Neural progenitor cell (in vitro differentiated cells): ENCODE measurements around the gene DPM1. TPM values are rescaled to one million over a fixed set of nuclear protein-coding genes. Genes with fewer than 3 reads are reported as not detected.
"Not testable (repeated sequence)": the region's sequence is repeated elsewhere in the genome, so short reads cannot be mapped to it uniquely, and the experiment has no call there.

ENCODE experiments used
- DNase-seq: peaks from one replicate; pipeline ENCODE4 v3.0.0-alpha.2; 2016; ENCODE audit warnings: low spot score
- H2AFZ ChIP-seq: fragments of 200-600 bp; sonication (generic); replicated peaks from 2 replicates; pipeline ENCODE4 v1.6.1; 2016; ENCODE audit warnings: antibody characterized with exemption
- H3F3A ChIP-seq: fragments of 200-600 bp; sonication (generic); 2 replicates; pipeline ENCODE4 v1.6.1; 2016; ENCODE audit warnings: antibody characterized with exemption, low read depth
- H3K27ac ChIP-seq: fragments of 200-600 bp; sonication (generic); 2 replicates; pipeline ENCODE4 v1.5.1; 2016; ENCODE audit warnings: mild to moderate bottlenecking
- H3K27me3 ChIP-seq: fragments of 200-600 bp; sonication (generic); 2 replicates; pipeline ENCODE4 v1.6.1; 2016; ENCODE audit warnings: mild to moderate bottlenecking, moderate library complexity
- H3K36me3 ChIP-seq: fragments of 200-600 bp; sonication (generic); 2 replicates; pipeline ENCODE4 v1.5.1; 2016
- H3K4me1 ChIP-seq: fragments of 200-600 bp; sonication (generic); 2 replicates; pipeline ENCODE4 v1.6.1; 2016; ENCODE audit warnings: mixed run types
- H3K4me2 ChIP-seq: fragments of 200-600 bp; sonication (generic); 2 replicates; pipeline ENCODE4 v1.6.1; 2016
- H3K4me3 ChIP-seq: fragments of 200-600 bp; sonication (generic); 2 replicates; pipeline ENCODE4 v1.5.1; 2016
- H3K79me2 ChIP-seq: fragments of 200-600 bp; sonication (generic); 2 replicates; pipeline ENCODE4 v1.6.1; 2016; ENCODE audit warnings: low read depth
- H3K9ac ChIP-seq: fragments of 200-600 bp; sonication (generic); 2 replicates; pipeline ENCODE4 v1.6.1; 2016
- H3K9me3 ChIP-seq: fragments of 200-600 bp; sonication (generic); 2 replicates; pipeline ENCODE4 v1.5.1; 2016; ENCODE audit warnings: low read depth
- H4K20me1 ChIP-seq: fragments of 200-600 bp; sonication (generic); 2 replicates; pipeline ENCODE4 v1.6.1; 2016; ENCODE audit warnings: low read depth
- H3K27ac Mint-ChIP-seq: 3 replicates; pipeline ENCODE4 v1.8.0; 2021; ENCODE audit warnings: mixed read lengths
- H3K27me3 Mint-ChIP-seq: 2 replicates; pipeline ENCODE4 v1.8.0; 2022; ENCODE audit warnings: low read depth, mild to moderate bottlenecking, inconsistent platforms, moderate library complexity, mixed read lengths; ENCODE audit not compliant: insufficient read depth
- H3K36me3 Mint-ChIP-seq: 3 replicates; pipeline ENCODE4 v1.8.0; 2021; ENCODE audit warnings: mixed read lengths
- H3K4me1 Mint-ChIP-seq: 3 replicates; pipeline ENCODE4 v1.8.0; 2021; ENCODE audit warnings: mixed read lengths
- H3K4me3 Mint-ChIP-seq: 3 replicates; pipeline ENCODE4 v1.8.0; 2021; ENCODE audit warnings: mild to moderate bottlenecking, moderate library complexity, mixed read lengths
- H3K9me3 Mint-ChIP-seq: 3 replicates; pipeline ENCODE4 v1.8.0; 2020; ENCODE audit warnings: mixed read lengths
- EZH2 ChIP-seq: fragments of 200-600 bp; sonication (generic); IDR thresholded peaks from 2 replicates; pipeline ENCODE4 v1.6.1; 2017; ENCODE audit warnings: antibody characterized with exemption, mild to moderate bottlenecking, moderate library complexity
- EZH2phosphoT487 ChIP-seq: fragments of 200-600 bp; sonication (generic); IDR thresholded peaks from 2 replicates; pipeline ENCODE4 v1.6.1; 2017; ENCODE audit warnings: antibody characterized with exemption
- total RNA-seq: library from RNA; depleted of rRNA; stranded (reverse); fragments of >200 nt; gene quantifications from 2 replicates; pipeline ENCODE4 v1.2.3, GENCODE V29; 2015; ENCODE audit warnings: low replicate concordance
- TF ChIP-seq, protein P1 (sequence below): fragments of 200-600 bp; sonication (generic); IDR thresholded peaks from 2 replicates; pipeline ENCODE4 v1.5.1; 2017; ENCODE audit warnings: antibody characterized with exemption, mild to moderate bottlenecking

The DPM1 gene
- total RNA-seq, 1 donor from 2014 or later = 173 TPM

DNA sequence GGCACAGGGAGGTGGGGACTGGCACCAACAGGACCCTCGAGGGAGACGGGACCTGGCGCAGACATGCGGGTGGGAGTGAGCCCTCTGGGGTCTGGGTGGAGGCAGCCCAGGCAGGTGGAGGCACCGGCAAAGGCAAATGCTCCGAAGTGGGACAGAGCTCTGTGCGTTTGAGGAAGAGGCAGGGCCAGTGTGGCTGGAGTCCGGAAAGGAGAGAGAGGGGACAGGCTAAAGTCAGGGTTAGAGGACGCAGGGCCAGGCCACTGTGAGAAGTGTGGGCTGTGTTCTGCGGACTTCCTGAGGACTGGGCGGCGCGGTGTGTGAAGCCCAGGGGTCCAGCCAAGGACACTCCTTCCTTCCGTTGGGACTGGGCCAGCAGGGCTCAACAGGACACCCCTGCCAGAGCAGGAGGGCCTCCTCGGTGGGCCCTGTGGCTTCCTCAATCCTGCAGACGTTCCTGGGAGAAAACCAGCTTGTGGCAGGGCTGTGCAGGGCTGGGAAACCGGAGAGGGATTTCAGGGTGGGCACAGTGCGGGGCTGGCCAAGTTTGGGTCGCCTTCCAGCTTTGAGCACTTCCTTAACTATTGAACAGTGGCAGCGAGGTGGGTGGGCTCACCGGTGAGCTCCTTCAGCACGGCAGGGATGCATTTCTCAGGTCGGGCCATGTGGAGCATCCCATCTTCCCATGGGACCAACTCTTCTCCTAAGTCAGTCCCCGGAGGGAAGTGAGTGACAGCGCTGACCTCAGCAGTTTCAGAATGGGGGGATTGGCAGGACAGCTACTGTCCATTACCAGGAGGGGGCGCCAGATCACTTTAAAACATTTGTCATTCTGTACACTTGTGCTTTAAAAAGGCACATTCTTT lies 22.8 kb upstream of the DPM1 start:
- no peak overlapping the region for H3K27ac Mint-ChIP-seq
- no peak overlapping the region for H3K4me3 ChIP-seq
- H2AFZ ChIP-seq = peak overlapping the region; percentile 29
- H4K20me1 ChIP-seq = no peaks in the 10 kb centered on the region
- H3K4me2 ChIP-seq = peak overlapping the region; percentile 36
- peaks cover 6% of the 10 kb centered on the region for H3K4me1 ChIP-seq
- no peaks in the 10 kb centered on the region for H3F3A ChIP-seq
- no peak overlapping the region for H3K9ac ChIP-seq
- H3K4me3 Mint-ChIP-seq = no peak overlapping the region
- no peaks in the 10 kb centered on the region for H3K36me3 Mint-ChIP-seq
- TF ChIP-seq, protein P1, sequence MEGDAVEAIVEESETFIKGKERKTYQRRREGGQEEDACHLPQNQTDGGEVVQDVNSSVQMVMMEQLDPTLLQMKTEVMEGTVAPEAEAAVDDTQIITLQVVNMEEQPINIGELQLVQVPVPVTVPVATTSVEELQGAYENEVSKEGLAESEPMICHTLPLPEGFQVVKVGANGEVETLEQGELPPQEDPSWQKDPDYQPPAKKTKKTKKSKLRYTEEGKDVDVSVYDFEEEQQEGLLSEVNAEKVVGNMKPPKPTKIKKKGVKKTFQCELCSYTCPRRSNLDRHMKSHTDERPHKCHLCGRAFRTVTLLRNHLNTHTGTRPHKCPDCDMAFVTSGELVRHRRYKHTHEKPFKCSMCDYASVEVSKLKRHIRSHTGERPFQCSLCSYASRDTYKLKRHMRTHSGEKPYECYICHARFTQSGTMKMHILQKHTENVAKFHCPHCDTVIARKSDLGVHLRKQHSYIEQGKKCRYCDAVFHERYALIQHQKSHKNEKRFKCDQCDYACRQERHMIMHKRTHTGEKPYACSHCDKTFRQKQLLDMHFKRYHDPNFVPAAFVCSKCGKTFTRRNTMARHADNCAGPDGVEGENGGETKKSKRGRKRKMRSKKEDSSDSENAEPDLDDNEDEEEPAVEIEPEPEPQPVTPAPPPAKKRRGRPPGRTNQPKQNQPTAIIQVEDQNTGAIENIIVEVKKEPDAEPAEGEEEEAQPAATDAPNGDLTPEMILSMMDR = peak; percentile 97
- TF ChIP-seq EZH2phosphoT487 = no peak
- H3K79me2 ChIP-seq = no peaks in the 10 kb centered on the region
- H3K27me3 Mint-ChIP-seq = peaks cover 10% of the 10 kb centered on the region
- H3K36me3 ChIP-seq = no peaks in the 10 kb centered on the region
- peaks cover 10% of the 10 kb centered on the region for H3K4me1 Mint-ChIP-seq
- H3K9me3 ChIP-seq = no peaks in the 10 kb centered on the region
- H3K27me3 ChIP-seq = no peaks in the 10 kb centered on the region
- H3K27ac ChIP-seq = no peak overlapping the region
- peak; percentile 90 for DNase-seq
- no peaks in the 10 kb centered on the region for H3K9me3 Mint-ChIP-seq

- no peak overlapping the region for H3K4me3 Mint-ChIP-seq
- Histone ChIP-seq H3K4me2 (no peak overlapping the region), H3K36me3 (no peaks in the 10 kb centered on the region), H3K79me2 (no peaks in the 10 kb centered on the region), H2AFZ (no peak overlapping the region), H3K27ac (no peak overlapping the region), H3K4me3 (no peak overlapping the region), H3F3A (no peaks in the 10 kb centered on the region), H4K20me1 (no peaks in the 10 kb centered on the region), H3K9me3 (no peaks in the 10 kb centered on the region), H3K27me3 (no peaks in the 10 kb centered on the region), H3K9ac (no peak overlapping the region), H3K4me1 (peaks cover 6% of the 10 kb centered on the region)
- TF ChIP-seq EZH2phosphoT487 = no peak
- TF ChIP-seq, protein P1 = no peak
- no peak for TF ChIP-seq EZH2
- peaks cover 10% of the 10 kb centered on the region for H3K4me1 Mint-ChIP-seq
- peaks cover 10% of the 10 kb centered on the region for H3K27me3 Mint-ChIP-seq
- no peak for DNase-seq
- H3K27ac Mint-ChIP-seq = no peak overlapping the region
- H3K36me3 Mint-ChIP-seq = no peaks in the 10 kb centered on the region
- H3K9me3 Mint-ChIP-seq = no peaks in the 10 kb centered on the region
Measured at GRCh38 chr20:50980071-50980681, 21.8 kb upstream of the DPM1 start.

DNA sequence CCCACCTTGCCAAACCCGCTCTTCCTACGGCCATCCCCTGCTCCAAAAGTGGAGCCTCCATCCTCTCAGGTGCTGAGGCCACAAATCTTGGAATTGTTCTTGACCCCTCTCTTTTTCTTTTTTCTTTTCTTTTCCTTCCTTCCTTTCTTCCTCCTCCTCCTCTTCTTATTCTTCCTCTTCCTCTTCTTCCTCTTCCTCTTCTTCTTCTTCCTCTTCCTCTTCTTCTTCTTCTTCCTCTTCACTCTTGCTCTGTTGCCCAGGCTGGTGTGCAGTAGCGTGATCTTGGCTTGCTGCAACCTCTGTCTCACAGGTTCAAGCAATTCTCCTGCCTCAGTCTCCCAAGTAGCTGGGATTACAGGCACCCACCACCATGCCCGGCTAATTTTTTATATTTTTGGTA lies 20.2 kb upstream of the DPM1 start:
- not testable (repeated sequence) for H2AFZ ChIP-seq, H3K4me2 ChIP-seq, H3K4me1 ChIP-seq, H3K27ac ChIP-seq, H3K4me3 Mint-ChIP-seq, H3K9me3 Mint-ChIP-seq, H4K20me1 ChIP-seq, H3K4me3 ChIP-seq, H3K36me3 ChIP-seq, H3F3A ChIP-seq, H3K27ac Mint-ChIP-seq, H3K9ac ChIP-seq, DNase-seq, H3K9me3 ChIP-seq, H3K27me3 ChIP-seq, H3K79me2 ChIP-seq, H3K36me3 Mint-ChIP-seq, H3K4me1 Mint-ChIP-seq
- H3K27me3 Mint-ChIP-seq = peaks cover 10% of the 10 kb centered on the region
